HG03103 (cell line): Measurements from ENCODE around the gene METTL25B.
A peak's percentile ranks its signal among the peaks of the same experiment; 100 is the strongest.

Experiments used
- ATAC-seq: cut with Tn5 transposase; IDR thresholded peaks from one replicate; pipeline ENCODE4 v1.9.1; 2021; ENCODE audit warnings: low read depth; ENCODE audit not compliant: unreplicated experiment

Gene METTL25B

DNA sequence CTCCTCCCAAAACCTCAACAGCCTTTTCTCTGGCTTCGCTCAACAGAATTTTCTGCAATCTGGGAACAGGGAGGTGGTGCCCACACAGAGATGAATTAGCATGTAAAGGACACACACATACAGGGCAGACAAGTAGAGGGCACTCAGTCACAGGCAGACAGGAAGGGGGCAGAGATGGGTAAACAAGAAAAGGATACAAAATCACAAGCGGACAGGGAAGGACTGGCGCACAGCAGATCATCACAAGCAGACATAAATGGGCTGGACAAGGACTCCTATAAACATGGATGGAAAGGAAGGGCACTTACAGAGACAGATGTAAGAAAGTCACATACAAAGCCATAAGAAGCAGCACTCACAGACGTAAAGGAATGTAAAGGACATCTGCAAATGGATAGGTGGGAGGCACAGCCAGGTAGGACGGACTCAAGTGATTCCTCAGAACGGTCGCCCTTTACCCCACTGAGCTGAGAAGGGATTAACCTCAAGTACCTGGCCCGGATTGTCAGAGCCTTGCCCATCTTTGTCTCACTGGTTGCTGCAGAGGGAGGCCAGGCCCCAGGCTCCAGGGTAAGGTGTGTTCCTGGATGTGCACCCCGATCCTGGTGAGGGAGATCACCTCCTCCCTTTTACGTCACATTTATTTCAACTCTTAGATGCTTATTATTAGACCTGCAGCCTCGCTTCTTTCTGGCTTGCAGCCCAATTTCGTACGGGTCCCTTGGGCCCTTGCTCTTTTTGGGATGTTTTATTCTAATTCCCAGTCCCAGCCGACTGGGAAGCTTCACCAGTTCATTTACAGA is 38.2 kb downstream of the METTL25B start:
- ATAC-seq = peak; percentile 17

GRCh38 chr1:156767101-156767878 is 39.0 kb downstream of the METTL25B start, which contains the start of gene PRCC:
Gene PRCC (plus strand): TSS chr1:156767535. CDS start chr1:156767772, 237 bp downstream.
- ATAC-seq = peak; percentile 91

DNA sequence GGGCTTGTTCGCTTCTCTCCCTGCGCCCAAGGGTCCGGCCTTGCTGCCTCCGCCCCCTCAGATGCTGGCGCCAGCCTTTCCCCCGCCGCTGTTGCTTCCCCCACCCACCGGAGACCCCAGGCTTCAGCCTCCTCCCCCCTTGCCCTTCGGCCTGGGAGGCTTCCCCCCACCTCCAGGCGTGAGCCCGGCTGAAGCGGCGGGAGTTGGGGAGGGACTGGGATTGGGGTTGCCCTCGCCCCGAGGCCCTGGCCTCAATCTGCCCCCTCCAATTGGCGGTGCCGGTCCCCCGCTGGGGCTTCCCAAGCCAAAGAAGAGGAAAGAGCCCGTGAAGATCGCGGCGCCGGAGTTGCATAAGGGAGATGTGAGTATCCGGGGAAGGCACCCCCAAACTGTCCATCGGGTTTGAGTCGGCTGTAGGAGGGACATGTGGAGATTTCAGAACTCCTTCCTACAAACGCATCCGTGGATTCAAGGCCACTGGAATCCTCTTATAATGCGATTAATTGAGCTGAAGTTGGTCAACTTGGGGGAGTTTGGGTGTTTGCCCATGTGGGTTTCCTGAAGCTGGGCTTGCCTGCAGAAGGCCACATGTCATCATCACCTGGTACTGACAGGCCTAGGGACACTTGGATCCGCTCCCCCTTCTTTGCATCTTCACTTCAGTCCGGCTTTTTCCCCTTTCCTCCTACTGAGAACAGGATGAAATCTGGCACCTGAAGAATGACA is 39.8 kb downstream of the METTL25B start:
- ATAC-seq = no peak

DNA sequence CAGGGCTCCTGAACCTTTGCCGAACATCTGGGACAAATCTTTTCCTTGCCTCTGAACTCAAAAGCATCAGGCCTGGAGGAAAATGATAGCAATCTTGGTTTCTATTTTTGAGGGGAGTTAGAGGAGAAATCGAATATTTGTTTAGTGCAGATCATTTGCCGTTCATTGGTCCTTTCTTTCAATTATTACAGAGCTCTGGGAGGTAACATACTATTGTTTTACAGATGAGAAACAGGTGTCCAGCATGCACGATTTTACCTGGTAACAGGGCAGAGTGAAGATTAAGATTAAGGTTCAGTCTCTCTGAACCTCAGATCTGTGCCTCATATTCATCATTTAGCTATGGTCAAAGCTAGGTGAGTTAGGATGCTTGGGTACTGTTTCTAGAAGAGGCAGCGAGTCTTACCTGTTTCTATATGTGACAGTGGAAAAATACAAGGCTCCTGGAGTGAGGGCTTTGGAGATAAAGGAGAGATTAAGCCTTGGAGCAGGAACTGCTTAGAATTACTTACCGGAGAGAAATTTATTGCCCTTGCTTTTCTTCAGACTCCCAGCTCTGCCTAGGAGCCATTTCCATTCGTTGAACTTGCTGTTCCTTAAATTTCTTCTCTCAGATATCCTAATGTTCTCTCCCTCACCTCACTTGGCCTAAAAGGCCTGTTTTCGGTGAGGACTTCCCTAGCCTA is 40.5 kb downstream of the METTL25B start:
- ATAC-seq = no peak

GRCh38 chr1:156772222-156772621 is 44.0 kb downstream of the METTL25B start:
- ATAC-seq = no peak

DNA sequence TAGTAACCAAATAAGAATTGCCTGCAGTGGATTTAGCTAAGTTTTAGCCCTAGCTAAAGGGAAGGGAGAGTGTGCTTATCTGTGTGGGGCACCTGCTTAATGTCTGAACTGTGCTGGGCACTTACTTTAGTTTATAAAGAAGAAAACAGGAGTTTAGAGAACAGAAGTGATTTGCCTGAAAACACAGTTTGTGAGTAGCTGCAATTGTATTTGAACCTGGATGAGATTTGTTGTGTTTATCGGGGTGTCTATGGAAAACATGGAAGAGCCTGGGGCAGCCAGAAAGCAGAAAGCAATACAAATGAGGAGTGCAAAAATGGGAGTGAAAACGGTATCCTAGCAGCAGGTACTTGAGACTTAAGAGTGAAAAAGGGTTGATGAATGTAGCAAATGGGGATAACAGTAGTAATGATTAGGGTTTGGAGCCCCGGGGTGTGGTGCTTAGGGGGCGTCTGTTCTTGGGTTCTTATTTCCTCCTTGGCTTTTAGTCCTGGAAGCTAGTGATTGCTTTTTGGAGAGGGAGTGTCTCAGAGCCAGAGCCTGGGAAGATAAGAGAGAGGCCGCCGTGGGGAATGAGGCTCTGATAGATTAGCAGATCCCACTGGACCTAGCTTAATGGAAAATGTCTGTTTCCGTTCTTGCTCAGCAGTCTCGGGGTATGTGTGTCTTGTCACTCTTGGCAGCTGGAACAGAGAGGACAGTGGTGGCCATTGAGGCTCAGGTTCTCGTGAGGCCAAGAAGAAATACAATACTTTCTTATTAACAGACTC is 44.6 kb downstream of the METTL25B start:
- ATAC-seq = no peak

GRCh38 chr1:156773607-156774006 is 45.3 kb downstream of the METTL25B start:
- no peak for ATAC-seq

DNA sequence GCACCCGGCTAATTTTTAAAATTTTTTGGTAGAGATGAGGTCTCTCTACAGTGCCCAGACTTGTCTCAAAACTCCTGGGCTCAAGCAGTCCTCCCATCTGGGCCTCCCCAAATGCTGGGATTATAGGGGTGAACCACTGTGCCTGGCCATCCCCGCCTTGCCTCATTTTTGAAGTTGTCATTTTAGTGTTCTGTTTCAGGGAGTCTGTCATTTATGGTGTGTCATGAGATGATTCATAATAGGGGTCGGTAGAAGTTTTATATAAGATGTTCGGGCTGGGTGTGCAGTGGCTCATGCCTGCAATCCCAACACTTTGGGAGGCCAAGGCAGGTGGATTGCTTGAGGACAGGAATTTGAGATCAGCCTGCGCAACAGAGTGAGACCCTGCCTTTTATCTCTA is 47.5 kb downstream of the METTL25B start:
- ATAC-seq = no peak

DNA sequence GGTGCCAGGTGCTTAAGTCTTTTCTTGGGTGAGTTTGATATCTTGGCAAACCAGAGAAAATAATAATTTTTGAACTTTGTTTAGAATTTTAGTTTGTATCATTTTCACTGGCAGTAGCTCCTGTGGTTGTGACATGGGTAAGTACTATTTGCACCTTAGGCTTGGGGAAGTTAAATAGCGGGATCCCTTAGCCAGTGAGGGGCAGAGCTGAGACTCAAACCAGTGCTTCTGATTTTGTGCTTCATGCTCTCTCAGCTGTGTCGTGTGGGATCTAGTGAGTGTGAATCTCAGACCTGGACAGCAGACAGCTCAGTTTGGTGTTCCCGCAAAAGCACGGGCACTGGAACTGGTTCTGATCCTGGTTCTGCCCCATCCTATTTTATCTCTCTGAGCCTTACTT is 48.7 kb downstream of the METTL25B start:
- no peak for ATAC-seq

DNA sequence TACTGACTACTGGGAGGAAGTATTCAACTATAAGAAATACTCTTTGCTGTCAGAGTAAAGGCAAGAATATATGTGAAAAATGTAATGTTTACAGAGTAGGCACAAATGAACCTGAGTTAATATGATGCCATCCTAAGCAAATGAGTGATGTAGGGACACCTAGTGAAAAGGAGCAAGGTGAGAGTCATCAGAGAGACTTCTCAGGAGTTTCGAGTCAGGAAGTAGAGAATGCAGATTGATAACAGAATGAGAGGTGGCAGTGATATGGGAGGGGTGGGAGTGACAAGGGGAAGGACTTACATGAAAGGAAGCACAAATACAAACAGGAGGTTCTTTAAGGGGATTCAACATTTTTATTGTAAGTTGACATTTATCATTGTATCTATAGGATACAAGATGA is 49.3 kb downstream of the METTL25B start:
- ATAC-seq = no peak

- no peak for ATAC-seq
Observed at GRCh38 chr1:156781585-156782186, 53.4 kb downstream of the METTL25B start.

DNA sequence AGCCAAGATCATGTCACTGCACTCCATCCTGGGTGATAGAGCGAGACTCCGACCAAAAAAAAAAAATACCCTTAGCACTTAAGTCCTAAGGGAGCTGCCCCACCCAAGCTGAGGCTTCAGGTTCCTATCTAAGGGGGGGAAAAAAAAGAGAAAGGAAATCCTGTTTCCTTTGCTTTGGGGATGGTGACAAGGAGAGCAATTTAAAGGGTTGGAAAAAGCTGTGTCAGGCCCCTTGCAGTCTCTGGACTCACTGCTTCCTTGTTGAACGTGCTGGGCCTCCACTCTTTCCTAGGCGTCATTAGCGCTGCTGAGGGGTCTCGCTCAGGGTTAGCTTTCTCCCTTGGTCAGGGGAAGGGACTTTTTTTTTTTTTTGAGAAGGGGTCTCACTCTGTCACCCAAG is 57.2 kb downstream of the METTL25B start:
- no peak for ATAC-seq
